ENCODE data around the gene CEP350. TPM values are rescaled to one million over a fixed set of nuclear protein-coding genes. Genes with fewer than 3 reads are reported as not detected.

Gene CEP350
- polyA plus RNA-seq, 3 donors = 6.7 to 19.8 (median 9.0) TPM

GRCh38 chr1:179939941-179940340 lies 14.7 kb upstream of the CEP350 start:
- no peaks in the 10 kb centered on the region for H3K27me3 ChIP-seq (ENCODE audit: control insufficient read depth in 2 of 2, insufficient read depth in 2 of 2, low read length in 2 of 2)
- no peaks in the 10 kb centered on the region for H4K20me1 ChIP-seq (ENCODE audit: insufficient read depth, low read length)
- no peak overlapping the region for H2AFZ ChIP-seq (ENCODE audit: insufficient read depth, low read depth, low read length, poor library complexity, severe bottlenecking)
- no peak overlapping the region for H3K27ac ChIP-seq (ENCODE audit: low read depth in 1 of 2, low read length in 2 of 2)
- 100% methylated on average over 1 of the region's 1 CpG for WGBS (ENCODE audit: insufficient coverage)
- no peak overlapping the region for H3K27ac Mint-ChIP-seq
- H3K4me3 Mint-ChIP-seq = no peak overlapping the region
- no peaks in the 10 kb centered on the region for H3K79me2 ChIP-seq (ENCODE audit: insufficient read depth, low read length)
- H3K4me1 ChIP-seq (ENCODE audit: control insufficient read depth in 1 of 2, insufficient read depth in 2 of 2, low read length in 2 of 2) = no peaks in the 10 kb centered on the region
- intact Hi-C loops (cut with micrococcal nuclease) = no loop called here
- H3K9me3 Mint-ChIP-seq = peaks cover 0 to 3% (median 0%) of the 10 kb centered on the region in 7 donors
- no peak for DNase-seq
- no peaks in the 10 kb centered on the region for H3K36me3 ChIP-seq (replicated peaks in 1 of 2; ENCODE audit: control insufficient read depth in 1 of 2, insufficient read depth in 2 of 2, low read length in 2 of 2)
- no peaks in the 10 kb centered on the region for H3K36me3 Mint-ChIP-seq
- H3K4me2 ChIP-seq (replicated peaks; ENCODE audit: extremely low read depth, low read length, poor library complexity, severe bottlenecking) = no peak overlapping the region
- TF ChIP-seq CTCF (IDR thresholded peaks at IDR 0.05) = no peak
- H3K9ac ChIP-seq (ENCODE audit: insufficient read depth, low read length, poor library complexity, severe bottlenecking) = no peak overlapping the region
- peaks cover 0 to 4% (median 2%) of the 10 kb centered on the region in 3 donors for H3K27me3 Mint-ChIP-seq (ENCODE audit: low read depth in 3 of 3)
- H3K4me3 ChIP-seq (replicated peaks in 1 of 3; ENCODE audit: low read depth in 2 of 3, low read length in 3 of 3) = no peak overlapping the region
- H3K9me3 ChIP-seq (replicated peaks in 1 of 2; ENCODE audit: control insufficient read depth in 1 of 2, insufficient read depth in 1 of 2, low read length in 2 of 2) = no peaks in the 10 kb centered on the region
- peaks cover 7% of the 10 kb centered on the region for H3K4me1 Mint-ChIP-seq

- no peak for DNase-seq
- Mint-ChIP-seq H3K27ac (no peak overlapping the region), H3K36me3 (no peaks in the 10 kb centered on the region), H3K9me3 (peaks cover 0 to under 1% (median 0%) of the 10 kb centered on the region in 7 donors), H3K27me3 (ENCODE audit: low read depth in 3 of 3) (peaks cover 0 to 3% (median 0%) of the 10 kb centered on the region in 3 donors), H3K4me3 (no peak overlapping the region), H3K4me1 (peaks cover 7% of the 10 kb centered on the region)
- intact Hi-C loops (cut with micrococcal nuclease) = no loop called here
- Histone ChIP-seq H3K79me2 (ENCODE audit: insufficient read depth, low read length) (no peaks in the 10 kb centered on the region), H2AFZ (ENCODE audit: insufficient read depth, low read depth, low read length, poor library complexity, severe bottlenecking) (no peak overlapping the region), H4K20me1 (ENCODE audit: insufficient read depth, low read length) (no peaks in the 10 kb centered on the region), H3K9me3 (replicated peaks in 1 of 2; ENCODE audit: control insufficient read depth in 1 of 2, insufficient read depth in 1 of 2, low read length in 2 of 2) (no peaks in the 10 kb centered on the region), H3K36me3 (replicated peaks in 1 of 2; ENCODE audit: control insufficient read depth in 1 of 2, insufficient read depth in 2 of 2, low read length in 2 of 2) (no peaks in the 10 kb centered on the region), H3K27ac (ENCODE audit: low read depth in 1 of 2, low read length in 2 of 2) (no peak overlapping the region), H3K4me3 (replicated peaks in 1 of 3; ENCODE audit: low read depth in 2 of 3, low read length in 3 of 3) (no peak overlapping the region), H3K4me1 (ENCODE audit: control insufficient read depth in 1 of 2, insufficient read depth in 2 of 2, low read length in 2 of 2) (no peaks in the 10 kb centered on the region), H3K9ac (ENCODE audit: insufficient read depth, low read length, poor library complexity, severe bottlenecking) (no peak overlapping the region), H3K4me2 (replicated peaks; ENCODE audit: extremely low read depth, low read length, poor library complexity, severe bottlenecking) (no peak overlapping the region), H3K27me3 (ENCODE audit: control insufficient read depth in 2 of 2, insufficient read depth in 2 of 2, low read length in 2 of 2) (no peaks in the 10 kb centered on the region)
- WGBS (ENCODE audit: insufficient coverage) = 93% methylated on average over 2 of the region's 2 CpGs
- no peak for TF ChIP-seq CTCF (IDR thresholded peaks at IDR 0.05)
Measured at GRCh38 chr1:179941454-179941853, 13.2 kb upstream of the CEP350 start.

Measured in CD14-positive monocyte (primary cell).